HepG2 (cell line): Measurements from ENCODE around the gene SNAP29. TPM values are rescaled to one million over a fixed set of nuclear protein-coding genes. Genes with fewer than 3 reads are reported as not detected.

Experiments
- CEBPZ ChIP-seq: IDR thresholded peaks from 2 replicates; pipeline ENCODE4 v1.6.1; 2012; ENCODE audit warnings: low read length, improper control_type of control experiment
- KDM6A ChIP-seq: IDR thresholded peaks from 2 replicates; pipeline ENCODE4 v1.6.1; 2016; ENCODE audit warnings: low read depth
- KLF9 ChIP-seq: IDR thresholded peaks from 2 replicates; pipeline ENCODE4 v1.6.1; 2016; ENCODE audit warnings: low read depth
- NFKBIZ ChIP-seq: IDR thresholded peaks from 2 replicates; pipeline ENCODE4 v1.6.1; 2018; ENCODE audit warnings: missing genetic modification reagents, missing compliant biosample characterization
- NR3C1 ChIP-seq: sonication (generic); formaldehyde crosslinking; IDR thresholded peaks from 2 replicates; pipeline ENCODE4 v1.4.0; 2020; ENCODE audit warnings: missing genetic modification reagents
- PHF5A ChIP-seq: IDR thresholded peaks from one replicate; pipeline ENCODE4 v1.6.1; 2018; ENCODE audit warnings: low read depth, missing genetic modification reagents; ENCODE audit not compliant: unreplicated experiment
- RNF2 ChIP-seq: fragments of 450-650 bp; conservative IDR thresholded peaks from 2 replicates; pipeline ENCODE4 v1.6.1; 2016; ENCODE audit warnings: low read depth
- SMYD3 ChIP-seq: sonication (generic); formaldehyde crosslinking; IDR thresholded peaks from 2 replicates; pipeline ENCODE4 v1.8.1; 2023; ENCODE audit warnings: mild to moderate bottlenecking, missing genetic modification reagents
- TBP ChIP-seq: sonication (generic); formaldehyde crosslinking; IDR thresholded peaks from 2 replicates; pipeline ENCODE4 v1.5.0; 2020; ENCODE audit warnings: missing genetic modification reagents
- ZMYM3 ChIP-seq: sonication (generic); formaldehyde crosslinking; IDR thresholded peaks from 2 replicates; pipeline ENCODE4 v1.5.1; 2020; ENCODE audit warnings: mild to moderate bottlenecking, missing genetic modification reagents
- ZNF142 ChIP-seq: sonication (generic); formaldehyde crosslinking; IDR thresholded peaks from 2 replicates; pipeline ENCODE4 v1.4.0; 2020; ENCODE audit warnings: missing genetic modification reagents
- ZNF510 ChIP-seq: sonication (generic); formaldehyde crosslinking; IDR thresholded peaks from 2 replicates; pipeline ENCODE4 v1.4.0; 2020; ENCODE audit warnings: low read depth, mild to moderate bottlenecking, missing genetic modification reagents
- ZNF556 ChIP-seq: sonication (generic); formaldehyde crosslinking; IDR thresholded peaks from 2 replicates; pipeline ENCODE4 v1.4.0; 2020; ENCODE audit warnings: mild to moderate bottlenecking, missing genetic modification reagents, borderline replicate concordance
- ZSCAN12 ChIP-seq: sonication (generic); formaldehyde crosslinking; IDR thresholded peaks from 2 replicates; pipeline ENCODE4 v1.9.0; 2021; ENCODE audit warnings: mild to moderate bottlenecking, missing genetic modification reagents
- polyA plus RNA-seq, 8 experiments: library from polyadenylated mRNA; depleted of rRNA in 3 of 8; stranded (reverse) in 7 of 8; unstranded in 1 of 8; fragments of >200 nt; fragmentation: Illumina TruSeq in 4 of 8; extraction: Trizol in 4 of 8; gene quantifications; 2 replicates each; pipeline versions ENCODE4 v1.2.1 to v1.2.3, GENCODE V29; 2011 to 2016; ENCODE audit warnings: low read depth in 4 of 8, missing spikeins in 1 of 8, mixed read lengths in 1 of 8; ENCODE audit not compliant: insufficient read depth in 1 of 8
- total RNA-seq, 5 experiments: library from RNA; depleted of rRNA; stranded (reverse); fragments of >200 nt; fragmentation: Illumina TruSeq; extraction: Trizol; gene quantifications; 2 replicates each; pipeline ENCODE4 v1.2.3, GENCODE V29; 2016; ENCODE audit warnings: low read depth in 1 of 5
- TF ChIP-seq, protein P1 (sequence below): sonication (generic); formaldehyde crosslinking; IDR thresholded peaks from 2 replicates; pipeline ENCODE4 v1.9.0; 2022; ENCODE audit warnings: missing genetic modification reagents, mild to moderate bottlenecking, borderline replicate concordance
- TF ChIP-seq, protein P2 (sequence below): sonication (generic); formaldehyde crosslinking; IDR thresholded peaks from 2 replicates; pipeline ENCODE4 v1.5.1; 2020; ENCODE audit warnings: missing genetic modification reagents, mild to moderate bottlenecking, borderline replicate concordance

Gene SNAP29
- total and polyA plus RNA-seq, 2 of the 13 experiments (the other 11 are each of a cell fraction or from before 2014, with no cell fraction given), result 12.3 to 30.7 TPM

- TF ChIP-seq ZSCAN12, result no peak
- peak; percentile 23; the same call in 1 of the 2 replicates for TF ChIP-seq KLF9
- no peak for TF ChIP-seq KDM6A
- no peak for TF ChIP-seq CEBPZ
- TF ChIP-seq NR3C1, result no peak
- no peak; the same call in 1 of the 2 replicates for TF ChIP-seq NFKBIZ (CRISPR knock-in tag)
- TF ChIP-seq PHF5A (CRISPR knock-in tag), result no peak
- TF ChIP-seq ZNF142, result no peak
- no peak for TF ChIP-seq TBP (CRISPR knock-in tag)
- peak; percentile 48; the same call in 1 of the 2 replicates for TF ChIP-seq ZNF556 (CRISPR knock-in tag)
- no peak for TF ChIP-seq ZNF510 (CRISPR knock-in tag)
- TF ChIP-seq SMYD3 (CRISPR knock-in tag), result peak; percentile 54; the same call in 1 of the 2 replicates
- no peak for TF ChIP-seq RNF2
- TF ChIP-seq, protein P1, sequence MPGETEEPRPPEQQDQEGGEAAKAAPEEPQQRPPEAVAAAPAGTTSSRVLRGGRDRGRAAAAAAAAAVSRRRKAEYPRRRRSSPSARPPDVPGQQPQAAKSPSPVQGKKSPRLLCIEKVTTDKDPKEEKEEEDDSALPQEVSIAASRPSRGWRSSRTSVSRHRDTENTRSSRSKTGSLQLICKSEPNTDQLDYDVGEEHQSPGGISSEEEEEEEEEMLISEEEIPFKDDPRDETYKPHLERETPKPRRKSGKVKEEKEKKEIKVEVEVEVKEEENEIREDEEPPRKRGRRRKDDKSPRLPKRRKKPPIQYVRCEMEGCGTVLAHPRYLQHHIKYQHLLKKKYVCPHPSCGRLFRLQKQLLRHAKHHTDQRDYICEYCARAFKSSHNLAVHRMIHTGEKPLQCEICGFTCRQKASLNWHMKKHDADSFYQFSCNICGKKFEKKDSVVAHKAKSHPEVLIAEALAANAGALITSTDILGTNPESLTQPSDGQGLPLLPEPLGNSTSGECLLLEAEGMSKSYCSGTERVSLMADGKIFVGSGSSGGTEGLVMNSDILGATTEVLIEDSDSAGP (CRISPR knock-in tag), result peak; percentile 79
- TF ChIP-seq ZMYM3 (CRISPR knock-in tag), result peak; percentile 80; the same call in 1 of the 2 replicates
- TF ChIP-seq, protein P2, sequence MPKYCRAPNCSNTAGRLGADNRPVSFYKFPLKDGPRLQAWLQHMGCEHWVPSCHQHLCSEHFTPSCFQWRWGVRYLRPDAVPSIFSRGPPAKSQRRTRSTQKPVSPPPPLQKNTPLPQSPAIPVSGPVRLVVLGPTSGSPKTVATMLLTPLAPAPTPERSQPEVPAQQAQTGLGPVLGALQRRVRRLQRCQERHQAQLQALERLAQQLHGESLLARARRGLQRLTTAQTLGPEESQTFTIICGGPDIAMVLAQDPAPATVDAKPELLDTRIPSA (CRISPR knock-in tag), result no peak
Observed at GRCh38 chr22:20885557-20886323, 26.9 kb downstream of the SNAP29 start (continued).
